ENCODE data around the gene SHISAL2B. TPM values are rescaled to one million over a fixed set of nuclear protein-coding genes. Genes with fewer than 3 reads are reported as not detected.

SHISAL2B gene
- not detected for total RNA-seq
- polyA plus RNA-seq: not detected
- long read RNA-seq, donor 1, partial matches to known transcripts: 0 of 2 reads
- long read RNA-seq, donor 1, other reads (novel, unspliced or antisense): 0 of 2 reads
- long read RNA-seq, donor 2: 0 reads
- long read RNA-seq, donor 3: 0 reads
- long read RNA-seq, donor 4: 0 reads
- long read RNA-seq, donor 5: 0 reads
- long read RNA-seq, donor 6: 0 reads
- long read RNA-seq, donor 7, partial matches to known transcripts: 0 of 1 reads
- long read RNA-seq, donor 7, other reads (novel, unspliced or antisense): 0 of 1 reads
- long read RNA-seq, donor 8: 0 reads
- long read RNA-seq, donor 9: 0 reads
- long read RNA-seq, donor 10: 0 reads

DNA sequence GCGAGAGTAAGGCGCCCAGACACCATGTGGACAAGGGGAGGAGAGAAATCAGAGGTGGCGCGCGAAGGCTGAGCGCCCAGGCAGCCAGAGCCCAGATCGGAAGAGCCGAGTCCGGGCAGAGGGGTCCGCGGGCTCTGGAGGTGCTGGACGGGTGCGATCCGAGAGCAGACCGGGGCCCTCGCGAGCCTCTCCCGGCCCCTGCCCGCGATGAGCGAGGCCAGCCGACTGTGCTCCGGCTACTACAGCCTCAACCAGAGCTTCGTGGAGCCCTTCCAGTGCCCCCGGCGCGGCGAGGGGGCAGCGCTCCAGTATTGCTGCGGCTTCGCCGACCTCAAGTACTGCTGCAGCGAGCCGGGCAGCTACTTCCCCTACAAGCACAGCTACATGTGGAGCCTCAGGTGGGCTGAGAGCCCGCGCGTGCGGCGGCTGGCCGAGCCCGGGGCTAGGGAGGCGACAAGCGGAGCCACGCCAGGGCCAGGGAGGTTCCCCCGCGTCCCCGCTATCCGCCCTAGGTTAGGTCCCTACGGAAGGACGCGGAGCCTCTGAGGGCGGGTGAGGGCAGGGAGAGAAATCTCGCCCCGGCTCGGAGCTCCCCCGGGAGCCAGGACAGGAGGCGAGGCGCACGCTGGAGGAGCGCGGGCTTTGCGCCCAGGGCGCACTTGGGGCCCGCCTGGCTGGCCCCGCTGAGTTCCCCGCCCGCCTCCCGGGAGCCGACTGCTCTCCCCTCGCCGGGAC, at the start of gene SHISAL2B:
Gene SHISAL2B, plus strand, starts transcription at position 87 of the 735 bp plus-strand sequence. Its CDS starts 121 bp downstream, at position 208.
- WGBS, 5 donors: 1 to 3% (median 1%) methylated on average over 26 to 71 of the region's 71 CpGs
- H3K4me3 ChIP-seq: peak within 1 kb of the TSS in 3 of 4 donors; percentile 29 to 47 (median 38)
- DNase-seq: peak in 1 of 2 donors; percentile 47
- TF ChIP-seq, protein P1, sequence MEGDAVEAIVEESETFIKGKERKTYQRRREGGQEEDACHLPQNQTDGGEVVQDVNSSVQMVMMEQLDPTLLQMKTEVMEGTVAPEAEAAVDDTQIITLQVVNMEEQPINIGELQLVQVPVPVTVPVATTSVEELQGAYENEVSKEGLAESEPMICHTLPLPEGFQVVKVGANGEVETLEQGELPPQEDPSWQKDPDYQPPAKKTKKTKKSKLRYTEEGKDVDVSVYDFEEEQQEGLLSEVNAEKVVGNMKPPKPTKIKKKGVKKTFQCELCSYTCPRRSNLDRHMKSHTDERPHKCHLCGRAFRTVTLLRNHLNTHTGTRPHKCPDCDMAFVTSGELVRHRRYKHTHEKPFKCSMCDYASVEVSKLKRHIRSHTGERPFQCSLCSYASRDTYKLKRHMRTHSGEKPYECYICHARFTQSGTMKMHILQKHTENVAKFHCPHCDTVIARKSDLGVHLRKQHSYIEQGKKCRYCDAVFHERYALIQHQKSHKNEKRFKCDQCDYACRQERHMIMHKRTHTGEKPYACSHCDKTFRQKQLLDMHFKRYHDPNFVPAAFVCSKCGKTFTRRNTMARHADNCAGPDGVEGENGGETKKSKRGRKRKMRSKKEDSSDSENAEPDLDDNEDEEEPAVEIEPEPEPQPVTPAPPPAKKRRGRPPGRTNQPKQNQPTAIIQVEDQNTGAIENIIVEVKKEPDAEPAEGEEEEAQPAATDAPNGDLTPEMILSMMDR (IDR thresholded peaks at IDR 0.05): no peak
- TF ChIP-seq POLR2A (IDR thresholded peaks at IDR 0.05) (no peak), EP300 (IDR thresholded peaks at IDR 0.05) (no peak), POLR2AphosphoS5 (IDR thresholded peaks at IDR 0.05) (no peak)
- intact Hi-C loops (cut with DNase I; ENCODE audit: low total_unique reads): no loop called here
- H3K36me3 ChIP-seq: no peaks in the 10 kb centered on the region
- peaks cover 0 to under 1% (median 0%) of the 10 kb centered on the region in 4 donors for H3K9me3 ChIP-seq
- peaks cover 0 to 58% (median 16%) of the 10 kb centered on the region in 3 donors for H3K27me3 ChIP-seq
- peaks cover 9 to 15% (median 11%) of the 10 kb centered on the region in 4 donors for H3K4me1 ChIP-seq
- no peak within 1 kb of the TSS for H3K27ac ChIP-seq

DNA sequence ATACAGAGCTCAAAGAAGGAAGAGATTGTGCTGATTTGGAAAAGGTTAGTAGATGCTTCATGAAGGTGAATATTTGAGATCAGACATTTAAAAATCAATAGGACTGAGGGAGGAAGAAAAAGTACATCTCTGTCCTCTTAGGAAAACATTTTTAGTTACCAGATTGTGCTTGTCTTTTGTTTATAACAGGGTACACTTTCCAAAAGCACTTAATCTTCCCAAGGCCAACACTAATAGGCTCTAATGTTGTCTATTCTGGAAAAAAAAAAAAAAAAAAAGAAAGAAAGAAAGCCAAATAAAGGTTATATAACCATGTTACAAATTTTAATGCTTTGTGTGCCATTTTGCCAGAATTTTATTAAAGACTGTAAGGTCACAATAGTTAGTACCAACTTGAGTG, 45.5 kb upstream of the SHISAL2B start:
- DNase-seq: no peak
- Histone ChIP-seq H3K36me3 (no peaks in the 10 kb centered on the region), H3K4me1 (peaks cover 0 to 5% (median 0%) of the 10 kb centered on the region in 4 donors), H3K27ac (no peak overlapping the region), H3K27me3 (no peaks in the 10 kb centered on the region), H3K4me3 (no peak overlapping the region), H3K9me3 (no peaks in the 10 kb centered on the region)
- TF ChIP-seq POLR2A (IDR thresholded peaks at IDR 0.05) (no peak), EP300 (IDR thresholded peaks at IDR 0.05) (no peak), POLR2AphosphoS5 (IDR thresholded peaks at IDR 0.05) (no peak)
- TF ChIP-seq, protein P1 (IDR thresholded peaks at IDR 0.05): no peak
- intact Hi-C loops (cut with DNase I; ENCODE audit: low total_unique reads): no loop called here

DNA sequence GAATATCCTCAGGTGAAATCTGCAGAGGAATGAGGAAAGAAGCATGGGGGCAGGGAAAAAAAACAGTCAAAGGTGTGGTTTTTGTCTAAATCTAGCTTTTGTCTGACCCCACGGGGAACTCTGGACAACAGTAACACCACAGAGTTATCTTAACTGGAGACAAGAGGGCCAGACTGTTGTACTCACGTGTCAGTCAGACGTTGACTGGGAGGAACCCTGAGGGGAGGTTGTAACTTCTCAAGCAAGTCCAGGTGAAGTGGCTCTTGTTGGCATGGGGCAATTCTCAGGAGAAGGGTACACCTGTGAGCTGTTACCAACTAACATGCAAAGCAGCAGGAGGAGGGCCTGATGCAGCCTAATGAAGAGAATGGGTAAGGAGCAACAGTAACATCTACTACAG, 44.1 kb upstream of the SHISAL2B start:
- H3K27ac ChIP-seq: no peak overlapping the region
- no peak for DNase-seq
- H3K27me3 ChIP-seq: no peaks in the 10 kb centered on the region
- 37 to 80% (median 58%) methylated on average over 3 of the region's 3 CpGs for WGBS, 5 donors
- intact Hi-C loops (cut with DNase I; ENCODE audit: low total_unique reads): no loop called here
- TF ChIP-seq, protein P1 (IDR thresholded peaks at IDR 0.05): no peak
- TF ChIP-seq EP300 (IDR thresholded peaks at IDR 0.05): no peak
- no peak for TF ChIP-seq POLR2AphosphoS5 (IDR thresholded peaks at IDR 0.05)
- no peak for TF ChIP-seq POLR2A (IDR thresholded peaks at IDR 0.05)
- peaks cover 0 to 5% (median 0%) of the 10 kb centered on the region in 4 donors for H3K4me1 ChIP-seq
- no peaks in the 10 kb centered on the region for H3K36me3 ChIP-seq
- no peak overlapping the region for H3K4me3 ChIP-seq
- no peaks in the 10 kb centered on the region for H3K9me3 ChIP-seq

DNA sequence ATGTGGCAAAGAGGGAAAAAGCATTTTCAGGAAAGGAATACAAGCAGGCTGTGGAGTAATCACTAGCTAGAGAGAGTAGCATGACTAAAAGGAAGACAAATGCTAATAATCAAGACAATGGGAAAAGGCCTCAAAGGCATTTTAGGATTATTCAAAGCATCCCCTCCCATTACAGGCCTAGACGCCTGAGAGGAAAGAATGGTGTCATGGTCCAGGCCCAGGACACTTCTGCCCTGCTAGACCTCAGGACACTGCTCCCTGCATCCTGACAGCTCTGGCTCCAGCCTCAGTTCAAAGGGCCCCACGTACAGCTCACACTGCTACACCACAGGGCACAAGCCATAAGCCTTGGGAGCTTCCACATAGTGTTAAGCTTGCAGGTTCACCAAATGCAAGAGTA, 40.8 kb upstream of the SHISAL2B start:
- Histone ChIP-seq H3K4me3 (no peak overlapping the region), H3K27ac (no peak overlapping the region), H3K9me3 (no peaks in the 10 kb centered on the region), H3K36me3 (no peaks in the 10 kb centered on the region), H3K4me1 (peaks cover 0 to 5% (median 0%) of the 10 kb centered on the region in 4 donors), H3K27me3 (no peaks in the 10 kb centered on the region)
- TF ChIP-seq, protein P1 (IDR thresholded peaks at IDR 0.05): no peak
- no peak for TF ChIP-seq POLR2A (IDR thresholded peaks at IDR 0.05)
- TF ChIP-seq EP300 (IDR thresholded peaks at IDR 0.05): no peak
- no peak for TF ChIP-seq POLR2AphosphoS5 (IDR thresholded peaks at IDR 0.05)
- DNase-seq: no peak
- 64 to 100% (median 73%) methylated on average over 1 to 2 of the region's 2 CpGs for WGBS, 5 donors
- intact Hi-C loops (cut with DNase I; ENCODE audit: low total_unique reads): no loop called here

All from stomach (tissue), 19 donors.